SU-DHL-6 (cell line): ENCODE data around the gene PCCB.

Experiments used
- H2AFZ ChIP-seq: fragments of 200-600 bp; sonication (generic); 2 replicates; pipeline ENCODE4 v1.6.1; 2014; ENCODE audit warnings: low read depth, mild to moderate bottlenecking, moderate library complexity, mixed read lengths, antibody characterized with exemption, low read length; ENCODE audit not compliant: severe bottlenecking
- H3F3A ChIP-seq: fragments of 200-600 bp; shearing (Covaris generic); 2 replicates; pipeline ENCODE4 v1.6.0; 2016; ENCODE audit warnings: antibody characterized with exemption, mild to moderate bottlenecking; ENCODE audit not compliant: insufficient read depth
- H3K27ac ChIP-seq: fragments of 200-600 bp; sonication (generic); 2 replicates; pipeline ENCODE4 v1.5.1; 2016; ENCODE audit warnings: low read depth, mild to moderate bottlenecking, low read length, moderate library complexity, mixed read lengths
- H3K27me3 ChIP-seq: fragments of 200-600 bp; sonication (generic), shearing (Covaris generic); 2 replicates; pipeline ENCODE4 v1.6.0; 2014; ENCODE audit warnings: mild to moderate bottlenecking, low read length
- H3K36me3 ChIP-seq: fragments of 200-600 bp; sonication (generic); 2 replicates; pipeline ENCODE4 v1.6.1; 2014; ENCODE audit warnings: mild to moderate bottlenecking, low read length, mixed read lengths
- H3K4me2 ChIP-seq: fragments of 300-600, 200-600 bp; shearing (Covaris generic), sonication (generic); 2 replicates; pipeline ENCODE4 v1.6.0; 2014; ENCODE audit warnings: low read length, low read depth, mild to moderate bottlenecking; ENCODE audit not compliant: poor library complexity, severe bottlenecking
- H3K4me3 ChIP-seq: fragments of 200-600 bp; sonication (generic); 2 replicates; pipeline ENCODE4 v1.5.1; 2014; ENCODE audit warnings: antibody characterized with exemption, low read length, mild to moderate bottlenecking, mixed read lengths; ENCODE audit not compliant: insufficient read depth, poor library complexity, severe bottlenecking
- H3K79me2 ChIP-seq: fragments of 200-600 bp; sonication (generic); 2 replicates; pipeline ENCODE4 v1.6.1; 2014; ENCODE audit warnings: mild to moderate bottlenecking, low read length, moderate library complexity; ENCODE audit not compliant: insufficient read depth
- H3K9ac ChIP-seq: fragments of 200-600 bp; sonication (generic); 2 replicates; pipeline ENCODE4 v1.7.0; 2014; ENCODE audit warnings: mild to moderate bottlenecking, low read length
- H3K9me2 ChIP-seq: fragments of 200-600 bp; sonication (generic); replicated peaks from 2 replicates; pipeline ENCODE4 v1.6.1; 2014; ENCODE audit warnings: low read length; ENCODE audit not compliant: insufficient read depth
- H3K9me3 ChIP-seq: fragments of 200-600 bp; sonication (generic); 2 replicates; pipeline ENCODE4 v1.6.1; 2014; ENCODE audit warnings: low read length, mixed read lengths; ENCODE audit not compliant: insufficient read depth
- H4K20me1 ChIP-seq: fragments of 200-600 bp; sonication (generic); 2 replicates; pipeline ENCODE4 v1.6.1; 2014; ENCODE audit warnings: low read depth, mild to moderate bottlenecking, antibody characterized with exemption, low read length, moderate library complexity, mixed read lengths
- EZH2phosphoT487 ChIP-seq: fragments of 200-600 bp; sonication (generic), shearing (Covaris generic); conservative IDR thresholded peaks from 2 replicates; pipeline ENCODE4 v1.6.1; 2018; ENCODE audit warnings: mild to moderate bottlenecking, antibody characterized with exemption, low read length, moderate library complexity, mixed read lengths
- TF ChIP-seq, protein P1 (sequence below): fragments of 200-600 bp; sonication (generic); IDR thresholded peaks from one replicate; pipeline ENCODE4 v1.5.1; 2017; ENCODE audit warnings: antibody characterized with exemption, mild to moderate bottlenecking, low read length, moderate library complexity; ENCODE audit not compliant: insufficient read depth, poor library complexity, severe bottlenecking

PCCB gene

GRCh38 chr3:136283627-136284026, 33.5 kb downstream of the PCCB start:
- Histone ChIP-seq H3K79me2 (no peaks in the 10 kb centered on the region), H3F3A (no peaks in the 10 kb centered on the region), H3K36me3 (peaks cover 4% of the 10 kb centered on the region; the same call in 1 of the 2 replicates), H3K9me2 (no peaks in the 10 kb centered on the region), H3K4me2 (no peak overlapping the region), H3K27ac (no peak overlapping the region), H3K4me3 (no peak overlapping the region), H4K20me1 (no peaks in the 10 kb centered on the region), H3K27me3 (no peaks in the 10 kb centered on the region), H3K9ac (no peak overlapping the region), H2AFZ (no peak overlapping the region), H3K9me3 (no peaks in the 10 kb centered on the region)
- TF ChIP-seq EZH2phosphoT487, result no peak
- TF ChIP-seq, protein P1, sequence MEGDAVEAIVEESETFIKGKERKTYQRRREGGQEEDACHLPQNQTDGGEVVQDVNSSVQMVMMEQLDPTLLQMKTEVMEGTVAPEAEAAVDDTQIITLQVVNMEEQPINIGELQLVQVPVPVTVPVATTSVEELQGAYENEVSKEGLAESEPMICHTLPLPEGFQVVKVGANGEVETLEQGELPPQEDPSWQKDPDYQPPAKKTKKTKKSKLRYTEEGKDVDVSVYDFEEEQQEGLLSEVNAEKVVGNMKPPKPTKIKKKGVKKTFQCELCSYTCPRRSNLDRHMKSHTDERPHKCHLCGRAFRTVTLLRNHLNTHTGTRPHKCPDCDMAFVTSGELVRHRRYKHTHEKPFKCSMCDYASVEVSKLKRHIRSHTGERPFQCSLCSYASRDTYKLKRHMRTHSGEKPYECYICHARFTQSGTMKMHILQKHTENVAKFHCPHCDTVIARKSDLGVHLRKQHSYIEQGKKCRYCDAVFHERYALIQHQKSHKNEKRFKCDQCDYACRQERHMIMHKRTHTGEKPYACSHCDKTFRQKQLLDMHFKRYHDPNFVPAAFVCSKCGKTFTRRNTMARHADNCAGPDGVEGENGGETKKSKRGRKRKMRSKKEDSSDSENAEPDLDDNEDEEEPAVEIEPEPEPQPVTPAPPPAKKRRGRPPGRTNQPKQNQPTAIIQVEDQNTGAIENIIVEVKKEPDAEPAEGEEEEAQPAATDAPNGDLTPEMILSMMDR, result no peak

DNA sequence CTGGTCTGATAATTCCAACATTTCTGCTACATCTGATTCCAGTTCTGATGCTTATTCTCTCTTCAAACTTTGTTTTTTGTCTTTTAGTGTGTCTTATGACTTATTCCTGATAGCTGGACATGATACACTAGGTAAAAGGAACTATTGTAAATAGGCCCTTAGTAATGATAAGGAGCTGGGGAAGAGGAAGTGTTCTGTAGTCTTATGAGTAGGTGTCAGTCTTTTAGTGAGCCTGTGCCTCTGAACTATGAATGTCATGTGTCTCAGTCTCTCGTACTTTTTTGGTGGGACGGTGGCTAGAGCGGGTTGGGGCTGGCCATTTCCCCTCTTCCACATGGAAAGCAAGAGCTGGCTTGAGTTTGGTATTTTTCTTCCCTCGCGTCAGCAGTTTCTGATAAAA, 41.2 kb downstream of the PCCB start:
- H2AFZ ChIP-seq, result no peak overlapping the region
- TF ChIP-seq, protein P1, result no peak
- TF ChIP-seq EZH2phosphoT487, result no peak
- no peak overlapping the region for H3K4me3 ChIP-seq
- H3K9ac ChIP-seq, result no peak overlapping the region
- H3K27me3 ChIP-seq, result no peaks in the 10 kb centered on the region
- no peak overlapping the region for H3K4me2 ChIP-seq
- H3K36me3 ChIP-seq, result peaks cover 3% of the 10 kb centered on the region; the same call in 1 of the 2 replicates
- no peaks in the 10 kb centered on the region for H3K9me3 ChIP-seq
- H4K20me1 ChIP-seq, result no peaks in the 10 kb centered on the region
- no peaks in the 10 kb centered on the region for H3K9me2 ChIP-seq
- H3F3A ChIP-seq, result no peaks in the 10 kb centered on the region
- H3K79me2 ChIP-seq, result no peaks in the 10 kb centered on the region
- no peak overlapping the region for H3K27ac ChIP-seq

DNA sequence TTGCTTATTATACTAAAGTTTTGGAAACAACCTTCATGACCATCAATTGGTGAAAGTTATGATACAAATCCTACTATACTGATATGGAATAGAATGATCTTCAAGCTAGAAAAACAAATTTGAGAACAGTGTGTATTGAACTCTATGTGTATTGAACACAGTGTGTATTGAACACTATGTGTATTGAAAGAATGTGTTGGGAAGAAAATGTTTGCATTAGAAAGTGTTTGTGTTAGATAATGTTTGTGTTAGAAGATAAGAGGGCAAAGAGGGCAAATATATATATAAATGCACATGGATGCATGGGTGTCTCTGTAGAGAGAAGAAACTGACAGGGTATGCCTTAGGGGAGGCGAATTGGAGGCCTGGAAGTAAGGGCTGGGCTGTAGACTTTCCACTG, 42.4 kb downstream of the PCCB start:
- Histone ChIP-seq H4K20me1 (no peaks in the 10 kb centered on the region), H3K79me2 (no peaks in the 10 kb centered on the region), H3K9me2 (no peaks in the 10 kb centered on the region), H3K27me3 (no peaks in the 10 kb centered on the region), H3K9me3 (no peaks in the 10 kb centered on the region), H3K9ac (no peak overlapping the region), H3F3A (no peaks in the 10 kb centered on the region), H2AFZ (no peak overlapping the region), H3K4me2 (no peak overlapping the region), H3K36me3 (peaks cover 3% of the 10 kb centered on the region; the same call in 1 of the 2 replicates), H3K27ac (no peak overlapping the region), H3K4me3 (no peak overlapping the region)
- TF ChIP-seq EZH2phosphoT487, result no peak
- TF ChIP-seq, protein P1, result no peak
